Colonic mucosa (tissue), 4 donors: Measurements from ENCODE around the gene EPM2AIP1. TPM values are rescaled to one million over a fixed set of nuclear protein-coding genes. Genes with fewer than 3 reads are reported as not detected.

ENCODE experiments used
- DNase-seq: peaks from one replicate; pipeline ENCODE4 v3.0.0-alpha.2; 2020
- H3K27ac ChIP-seq: fragments of 200-600 bp; one replicate; pipeline ENCODE4 v1.8.0; 2021
- H3K27me3 ChIP-seq: fragments of 200-600 bp; one replicate; pipeline ENCODE4 v1.8.0; 2021
- H3K36me3 ChIP-seq: fragments of 200-600 bp; one replicate; pipeline ENCODE4 v1.8.0; 2021
- H3K4me1 ChIP-seq: fragments of 200-600 bp; one replicate; pipeline ENCODE4 v1.8.0; 2021; ENCODE audit warnings: mild to moderate bottlenecking
- H3K4me3 ChIP-seq: fragments of 200-600 bp; one replicate; pipeline ENCODE4 v1.8.0; 2021
- H3K9ac ChIP-seq, 2 donors: one replicate each; pipeline ENCODE4 v1.7.0; 2013; ENCODE audit warnings: control low read depth in 2 of 2, low read depth in 2 of 2, low read length in 2 of 2
- H3K9me3 ChIP-seq: fragments of 200-600 bp; one replicate; pipeline ENCODE4 v1.8.0; 2021
- CTCF ChIP-seq: fragments of 200-600 bp; IDR thresholded peaks from one replicate; pipeline ENCODE4 v1.8.0; 2022; ENCODE audit warnings: antibody characterized with exemption, mild to moderate bottlenecking
- intact Hi-C: fragments of 100-400 bp; cut with DNase I; formaldehyde crosslinking; loops from one replicate; pipeline ENCODE4 v1.14.1; 2022
- total RNA-seq, 2 donors: library from RNA; stranded (reverse); fragmentation: NEBNext Ultra II Directional in 1 of 2; extraction: Animal tissue kit (Norgen Biotek cat#: 25700) in 1 of 2; gene quantifications; one replicate each; pipeline ENCODE4 v1.2.1, GENCODE V29; 2021
- donor health status: healthy.
- donor health status: DM: no; HTN: no; CAD: no.
- donor health status: DM: no; HTN: no; CAD: no.

The EPM2AIP1 gene
- total RNA-seq, 2 donors from 2014 or later = 13.0 to 14.3 TPM

GRCh38 chr3:37032961-37033360 is 40.0 kb upstream of the EPM2AIP1 start:
- no peaks in the 10 kb centered on the region for H3K4me1 ChIP-seq
- no peaks in the 10 kb centered on the region for H3K9me3 ChIP-seq
- no peak overlapping the region for H3K4me3 ChIP-seq
- no peak overlapping the region for H3K9ac ChIP-seq
- H3K36me3 ChIP-seq = peaks cover 4% of the 10 kb centered on the region
- no peak for TF ChIP-seq CTCF
- intact Hi-C loops = no loop called here
- H3K27me3 ChIP-seq = no peaks in the 10 kb centered on the region
- no peak overlapping the region for H3K27ac ChIP-seq
- no peak for DNase-seq

- DNase-seq = no peak
- H3K9me3 ChIP-seq = no peaks in the 10 kb centered on the region
- H3K9ac ChIP-seq = no peak overlapping the region
- TF ChIP-seq CTCF = no peak
- H3K36me3 ChIP-seq = peaks cover 4% of the 10 kb centered on the region
- no peaks in the 10 kb centered on the region for H3K4me1 ChIP-seq
- H3K4me3 ChIP-seq = no peak overlapping the region
- no peaks in the 10 kb centered on the region for H3K27me3 ChIP-seq
- no peak overlapping the region for H3K27ac ChIP-seq
- intact Hi-C loops = no loop called here
These were observed 38.3 kb upstream of the EPM2AIP1 start for GRCh38 chr3:37031096-37031682.

- Histone ChIP-seq H3K4me1 (no peaks in the 10 kb centered on the region), H3K27me3 (no peaks in the 10 kb centered on the region), H3K9ac (no peak overlapping the region), H3K36me3 (peaks cover 4% of the 10 kb centered on the region), H3K27ac (no peak overlapping the region), H3K9me3 (no peaks in the 10 kb centered on the region), H3K4me3 (no peak overlapping the region)
- intact Hi-C loops = no loop called here
- TF ChIP-seq CTCF = no peak
- no peak for DNase-seq
These were observed 37.7 kb upstream of the EPM2AIP1 start for GRCh38 chr3:37030588-37030987.

- intact Hi-C loops = no loop called here
- H3K9ac ChIP-seq = no peak overlapping the region
- no peaks in the 10 kb centered on the region for H3K27me3 ChIP-seq
- no peak for DNase-seq
- no peaks in the 10 kb centered on the region for H3K9me3 ChIP-seq
- H3K36me3 ChIP-seq = peaks cover 4% of the 10 kb centered on the region
- no peaks in the 10 kb centered on the region for H3K4me1 ChIP-seq
- TF ChIP-seq CTCF = no peak
- H3K4me3 ChIP-seq = no peak overlapping the region
- no peak overlapping the region for H3K27ac ChIP-seq
These were observed 36.7 kb upstream of the EPM2AIP1 start for GRCh38 chr3:37029516-37030163.

- H3K9ac ChIP-seq = no peak overlapping the region
- H3K36me3 ChIP-seq = peaks cover 4% of the 10 kb centered on the region
- no peaks in the 10 kb centered on the region for H3K27me3 ChIP-seq
- no peak for TF ChIP-seq CTCF
- intact Hi-C loops = no loop called here
- no peak for DNase-seq
- H3K9me3 ChIP-seq = no peaks in the 10 kb centered on the region
- no peak overlapping the region for H3K4me3 ChIP-seq
- H3K4me1 ChIP-seq = no peaks in the 10 kb centered on the region
- no peak overlapping the region for H3K27ac ChIP-seq
These were observed 36.2 kb upstream of the EPM2AIP1 start for GRCh38 chr3:37029111-37029510.
